Hippocampal formation (tissue), 2 donors: ENCODE results near the gene USP6NL.

ENCODE experiments used
- DNase-seq, 2 donors: peaks; one replicate each; lab custom pipeline; 2025; lab: John Stamatoyannopoulos, UW

USP6NL gene

GRCh38 chr10:11415095-11415494 is 196.4 kb downstream of the USP6NL start:
- no peak for DNase-seq

DNA sequence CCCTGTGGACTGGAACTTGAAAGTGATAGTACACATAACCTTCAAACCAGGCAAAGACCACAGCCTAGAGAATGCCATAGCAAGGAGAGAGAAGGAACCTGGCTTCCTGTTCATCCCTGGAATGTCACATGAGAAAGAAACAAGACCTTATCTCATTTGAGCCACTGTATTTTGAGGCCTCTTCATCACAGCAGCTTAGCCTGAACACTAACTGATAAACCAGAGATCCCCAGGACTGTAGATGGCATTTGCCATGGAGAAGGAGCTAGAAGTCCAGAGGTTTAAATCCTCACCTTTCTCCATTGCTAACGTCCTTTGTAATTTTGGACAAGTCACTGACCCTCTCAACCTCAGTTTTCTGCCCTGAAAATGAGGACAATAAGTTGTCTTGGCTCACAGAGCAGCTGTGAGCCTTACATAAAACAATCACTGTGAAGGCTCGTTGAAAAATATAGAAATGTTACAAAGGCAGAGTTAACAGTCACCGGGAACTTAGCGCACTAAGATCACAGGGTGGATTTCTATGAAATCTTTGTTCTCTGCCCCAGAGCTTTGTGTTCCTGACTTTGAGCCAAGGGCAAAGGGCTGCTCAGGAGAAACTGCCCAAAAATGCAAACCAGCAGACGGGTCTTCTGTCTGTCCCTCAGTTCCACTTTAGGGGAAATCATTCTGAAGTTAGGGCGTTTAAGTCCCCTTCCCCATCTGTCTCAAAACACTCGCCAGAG is 197.0 kb downstream of the USP6NL start:
- no peak for DNase-seq

GRCh38 chr10:11411926-11412545 is 199.4 kb downstream of the USP6NL start:
- no peak for DNase-seq

GRCh38 chr10:11409357-11409756 is 202.1 kb downstream of the USP6NL start:
- no peak for DNase-seq

GRCh38 chr10:11407939-11408338 is 203.5 kb downstream of the USP6NL start:
- DNase-seq, result no peak

GRCh38 chr10:11406746-11407145 is 204.7 kb downstream of the USP6NL start:
- DNase-seq, result no peak

DNA sequence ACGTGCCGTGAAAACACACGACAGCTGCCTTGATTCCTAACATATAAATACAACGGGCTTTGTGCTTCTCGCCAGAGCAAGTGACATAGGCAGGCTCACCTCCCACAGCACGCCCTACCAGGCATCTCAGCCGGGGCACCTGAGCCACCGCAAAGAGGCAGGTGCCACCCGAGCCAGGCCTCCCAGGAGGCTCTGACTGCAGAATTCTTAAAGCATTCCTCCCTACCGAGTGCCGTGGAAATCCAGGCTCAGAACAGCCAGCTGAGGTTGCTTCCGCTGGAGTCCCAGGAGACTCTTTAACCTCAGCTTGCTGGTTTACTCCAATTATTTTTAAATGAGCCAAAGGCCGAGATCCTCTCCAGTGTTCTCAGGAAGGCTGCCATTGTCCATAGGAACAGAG is 206.5 kb downstream of the USP6NL start:
- DNase-seq, result no peak
